Activated T-cell treated with anti-CD3 and anti-CD28 coated beads for 4 hours (primary cell): ENCODE data around the gene AUTS2.
"Not testable (repeated sequence)": the region's sequence is repeated elsewhere in the genome, so short reads cannot be mapped to it uniquely, and the experiment has no call there.

ENCODE experiments used
- DNase-seq: peaks from one replicate; pipeline ENCODE4 v3.0.0-alpha.2; 2020

The AUTS2 gene

DNA sequence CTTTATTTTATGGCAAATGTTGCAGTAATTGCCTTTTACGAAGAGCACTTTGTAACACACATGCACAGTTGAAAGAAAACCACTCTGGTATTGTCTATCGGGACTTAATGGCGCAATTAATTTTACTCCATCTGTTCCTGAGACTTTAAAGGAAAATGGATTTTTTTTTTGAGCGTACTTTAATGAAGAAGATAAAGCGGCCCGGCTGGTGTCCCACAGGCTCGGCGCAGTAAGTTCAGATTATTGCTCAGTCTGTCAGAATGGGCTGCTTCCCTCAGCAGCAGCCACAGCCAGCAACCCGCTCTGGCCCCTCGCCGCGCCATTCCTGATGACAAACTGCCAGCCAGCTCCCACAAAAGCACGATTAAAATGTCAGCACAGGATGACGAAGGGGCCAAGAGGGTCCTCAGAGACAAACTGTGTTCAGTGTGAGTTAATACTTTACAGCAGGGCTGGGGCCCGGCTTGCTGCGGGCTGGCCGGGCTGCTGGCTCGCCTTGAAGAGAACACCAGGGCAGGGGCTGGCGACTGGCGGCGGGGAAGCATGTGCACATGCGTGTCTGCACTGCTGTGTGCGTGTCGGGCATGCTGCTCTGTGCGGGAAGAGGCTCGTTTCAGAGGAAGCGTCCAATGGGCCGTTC lies 1032.7 kb downstream of the AUTS2 start:
- no peak for DNase-seq

DNA sequence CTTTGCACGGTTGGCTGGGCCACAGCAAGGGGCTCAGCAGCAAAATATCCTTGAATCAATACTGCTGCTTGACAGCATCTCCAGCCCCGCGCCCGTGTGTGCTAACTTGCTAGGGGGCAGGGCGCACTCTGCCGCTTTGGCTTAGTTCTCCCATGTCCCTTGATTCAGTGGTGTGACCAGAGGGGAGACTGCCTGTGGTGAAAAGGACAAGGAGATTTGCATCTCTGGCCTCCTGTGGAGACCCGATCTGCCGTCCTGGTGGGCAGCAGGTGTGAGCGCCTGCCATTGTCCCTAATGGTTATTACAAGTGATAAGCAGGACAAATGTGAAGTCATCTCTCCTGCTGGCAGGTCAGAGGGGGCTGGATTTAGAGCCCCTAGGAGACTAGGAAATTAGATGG lies 1033.4 kb downstream of the AUTS2 start:
- no peak for DNase-seq

DNA sequence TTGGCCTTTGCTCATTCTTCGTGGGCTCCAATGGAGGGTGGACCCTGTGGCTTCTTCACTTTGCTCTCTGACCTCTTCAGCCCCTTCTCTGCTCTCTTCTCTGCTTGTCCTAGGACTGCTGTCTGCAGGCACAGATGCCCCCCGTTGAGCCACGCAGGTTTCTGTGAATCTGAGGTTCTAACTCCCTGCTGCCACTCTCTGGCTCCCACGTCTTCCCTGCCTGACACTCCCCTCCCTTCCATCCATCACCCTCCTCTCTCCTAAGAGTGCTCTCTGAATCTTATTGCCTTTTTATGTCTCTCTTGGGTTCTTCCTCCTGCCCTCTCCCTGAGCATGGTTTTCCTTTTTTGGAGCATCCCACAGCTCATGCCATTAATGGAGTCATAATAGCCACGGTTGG lies 1034.1 kb downstream of the AUTS2 start:
- no peak for DNase-seq

DNA sequence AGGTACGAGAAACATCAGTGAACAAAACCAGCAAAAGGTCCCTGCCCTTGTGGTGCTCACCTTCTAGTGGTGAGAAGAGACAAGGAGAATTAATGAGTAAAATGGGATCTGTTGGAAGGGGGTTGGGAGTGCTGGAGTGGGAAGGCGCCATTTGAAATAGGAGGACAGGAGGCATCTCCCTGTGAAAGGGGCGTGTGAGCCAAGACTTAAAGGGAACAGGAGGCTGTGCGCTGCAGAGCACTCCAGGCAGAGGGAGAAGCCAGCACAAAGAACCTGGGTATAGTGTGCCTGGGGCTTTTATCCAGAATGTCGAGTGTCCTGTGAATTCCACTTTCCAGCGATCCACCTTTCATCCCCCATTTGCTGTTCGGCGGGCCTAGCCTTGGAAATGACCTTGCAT lies 1035.8 kb downstream of the AUTS2 start:
- DNase-seq: no peak

DNA sequence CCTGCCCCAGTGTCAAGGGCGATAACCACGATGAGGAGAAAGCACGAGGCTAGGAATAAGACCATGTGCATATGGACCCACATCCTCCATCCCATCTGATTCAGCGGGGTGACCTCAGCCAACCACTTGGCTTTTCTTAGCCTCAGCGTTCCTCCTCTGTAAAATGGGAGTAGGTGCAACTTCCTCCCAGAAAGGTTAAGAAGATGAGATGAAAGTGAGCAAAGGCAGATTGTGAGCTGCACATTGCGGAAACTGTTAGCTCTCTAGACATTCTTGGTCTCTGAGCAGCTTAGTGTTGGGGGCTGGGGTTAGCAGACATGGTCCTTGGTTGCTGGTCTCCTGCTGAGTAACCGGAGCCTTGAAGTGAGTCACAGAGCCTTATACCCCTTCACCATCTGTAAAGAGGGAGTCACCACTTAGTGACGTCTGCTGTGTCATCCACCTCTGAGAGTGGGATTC lies 1036.4 kb downstream of the AUTS2 start:
- no peak for DNase-seq

DNA sequence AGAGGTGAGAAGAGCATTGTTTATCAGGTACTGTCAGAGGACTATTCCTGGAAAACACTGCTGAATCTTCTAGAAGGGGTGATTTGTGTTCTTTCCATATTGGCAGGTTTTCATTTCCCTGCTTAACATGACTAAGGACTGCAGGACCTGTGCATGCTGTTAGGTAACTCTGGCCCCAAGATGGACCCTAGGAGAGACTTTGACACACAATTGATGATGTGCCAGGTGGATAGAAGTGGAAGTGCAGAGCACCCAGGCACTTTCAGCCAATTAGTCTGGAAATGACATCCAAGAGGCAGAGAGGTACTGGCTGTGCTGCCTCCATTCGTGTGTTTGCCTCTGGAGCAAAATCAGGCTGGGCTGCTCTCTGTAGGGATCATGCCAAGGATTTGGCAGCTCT lies 1037.4 kb downstream of the AUTS2 start:
- no peak for DNase-seq

DNA sequence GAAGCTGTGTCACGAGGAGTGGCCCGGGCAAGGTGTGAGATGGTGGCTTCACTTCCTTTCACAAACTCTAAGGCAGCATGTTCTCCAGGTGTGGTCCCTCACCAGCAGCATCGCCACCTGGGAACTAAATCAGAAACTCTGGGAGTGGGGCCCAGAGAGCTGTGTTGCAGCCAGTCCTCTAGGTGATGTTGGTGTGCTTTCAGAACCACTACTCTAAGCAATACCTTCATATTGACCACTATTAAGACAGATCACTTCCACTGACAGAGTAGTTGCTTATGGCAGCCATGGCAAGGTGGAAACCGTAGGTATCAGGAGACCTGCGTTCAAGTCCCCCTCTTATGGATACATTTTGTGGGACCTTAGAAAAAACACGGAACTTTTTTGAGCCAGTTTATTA lies 1037.9 kb downstream of the AUTS2 start:
- DNase-seq: no peak

DNA sequence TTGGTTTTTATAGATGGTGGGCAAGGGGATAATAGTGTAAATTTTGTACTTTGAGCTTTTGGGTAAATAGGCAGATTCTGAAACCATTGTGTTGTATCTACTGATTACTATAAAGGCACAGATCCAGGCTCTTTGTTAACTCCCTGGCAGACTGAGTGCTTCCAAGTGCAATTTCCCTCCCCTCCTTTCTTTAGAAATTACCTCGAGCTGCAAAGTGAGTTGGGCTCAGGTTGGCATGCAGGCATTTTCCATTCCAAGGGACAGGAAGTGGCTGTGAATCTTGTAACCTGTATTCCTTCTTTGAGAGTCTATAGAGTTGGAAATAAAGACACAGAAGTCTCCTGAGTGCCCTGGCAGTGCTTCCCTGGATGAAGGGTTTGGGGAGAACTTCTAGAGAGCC lies 1039.5 kb downstream of the AUTS2 start:
- DNase-seq: no peak

DNA sequence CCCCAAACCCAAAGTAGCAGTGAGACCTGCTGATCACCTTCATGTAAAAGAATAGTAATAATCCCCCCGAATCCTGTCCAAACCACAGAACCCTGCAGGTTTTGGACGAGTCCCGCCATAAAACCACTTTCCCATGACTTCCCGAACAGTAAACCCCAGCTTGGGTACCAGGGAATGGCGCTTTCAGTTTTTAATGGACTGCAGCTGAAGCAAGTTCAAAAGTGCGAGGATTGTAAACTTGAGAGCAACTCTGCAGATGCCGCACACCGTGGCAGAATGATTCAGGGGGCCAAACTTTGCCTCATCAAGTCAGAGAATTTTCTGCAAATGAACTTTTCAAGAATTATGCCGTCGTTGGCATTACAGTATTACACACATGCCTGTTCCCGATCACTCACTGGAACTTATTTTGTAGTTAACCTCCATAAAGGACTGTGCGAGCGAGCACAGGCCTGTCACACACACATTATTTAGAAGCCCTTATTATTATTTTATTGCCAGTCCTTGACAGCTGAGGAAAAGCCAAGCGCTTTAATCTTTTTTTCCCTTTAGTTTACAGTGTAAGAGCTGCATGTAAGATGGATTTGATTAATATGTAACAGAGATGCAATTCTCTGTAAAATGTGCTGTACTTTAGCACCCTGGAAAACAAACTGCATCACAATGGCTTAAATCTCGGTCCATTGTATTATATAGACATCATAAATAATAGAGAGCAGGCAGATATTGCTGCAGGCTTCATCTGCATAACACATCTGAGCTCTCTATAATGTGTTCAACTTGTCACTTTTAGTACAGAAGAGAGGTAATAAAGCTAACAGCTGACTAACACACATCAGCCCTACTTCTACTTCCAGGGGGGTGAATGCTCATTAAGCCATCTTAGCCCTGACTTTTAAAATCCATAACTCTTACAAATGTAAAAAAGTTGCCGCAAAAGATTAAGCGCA lies 1040.2 kb downstream of the AUTS2 start:
- DNase-seq: no peak

DNA sequence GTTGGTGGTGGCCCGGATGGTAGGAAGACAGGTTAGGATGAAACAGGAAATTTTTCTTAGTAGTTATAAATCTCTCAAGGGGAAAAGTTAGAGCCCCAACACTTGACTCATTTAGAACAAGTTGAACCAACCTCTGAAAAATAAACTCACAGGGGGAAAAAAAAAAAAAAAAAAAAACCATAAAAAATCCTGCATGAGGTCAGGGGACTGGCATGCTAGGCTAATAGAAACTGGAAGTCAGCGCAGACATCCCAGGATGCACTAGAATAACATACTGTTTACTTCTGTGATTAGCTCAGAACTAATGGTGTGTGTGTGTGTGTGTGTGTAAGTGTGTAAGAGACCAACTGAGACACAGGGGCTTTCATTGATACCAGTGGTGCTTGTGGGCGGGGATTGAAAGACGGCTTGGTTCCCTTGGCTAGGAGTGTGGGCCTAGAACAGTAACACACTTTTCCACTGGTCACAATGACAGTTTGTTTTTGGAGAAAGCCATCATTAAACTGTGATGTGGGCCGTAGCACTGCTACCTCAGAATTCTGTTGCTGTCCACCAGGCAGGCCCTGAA lies 1042.1 kb downstream of the AUTS2 start:
- no peak for DNase-seq

DNA sequence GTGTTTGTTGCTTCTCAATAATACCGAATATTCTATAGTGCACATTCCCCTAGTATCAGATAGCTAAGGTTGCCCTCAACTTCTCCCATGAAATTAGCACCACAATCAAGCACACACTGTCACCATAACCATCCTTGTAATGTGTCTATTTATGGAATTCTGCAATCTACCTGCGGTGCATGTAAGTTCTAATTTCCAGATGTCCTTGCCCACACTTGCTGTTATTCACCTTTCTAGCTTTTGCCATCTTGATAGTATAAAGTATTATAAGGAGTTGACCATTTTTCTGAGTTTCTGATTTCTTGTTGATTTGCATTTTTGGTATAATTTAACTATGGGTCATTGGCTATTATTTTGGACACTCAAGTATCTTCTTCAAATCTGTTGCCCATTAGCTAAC lies 1043.6 kb downstream of the AUTS2 start:
- no peak for DNase-seq

DNA sequence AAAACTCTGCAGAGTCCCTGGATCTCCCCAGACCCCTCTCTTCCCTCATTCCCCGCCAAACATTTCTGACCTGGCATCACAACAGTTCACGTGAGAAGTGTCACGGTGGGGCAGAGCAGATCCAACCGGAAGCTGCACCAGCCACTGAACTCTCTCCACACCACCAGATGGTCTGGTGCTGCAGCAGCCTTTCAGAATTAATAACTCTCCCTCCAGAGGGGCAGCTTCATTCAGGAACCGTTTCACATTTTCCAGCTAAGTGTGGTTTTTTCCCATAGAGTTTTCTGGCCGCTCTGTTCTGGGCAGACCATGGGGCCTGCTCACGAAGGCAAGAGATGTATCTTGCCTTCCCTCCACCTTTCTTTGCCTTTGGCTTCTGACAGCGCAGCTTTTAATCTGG lies 1047.0 kb downstream of the AUTS2 start:
- no peak for DNase-seq

DNA sequence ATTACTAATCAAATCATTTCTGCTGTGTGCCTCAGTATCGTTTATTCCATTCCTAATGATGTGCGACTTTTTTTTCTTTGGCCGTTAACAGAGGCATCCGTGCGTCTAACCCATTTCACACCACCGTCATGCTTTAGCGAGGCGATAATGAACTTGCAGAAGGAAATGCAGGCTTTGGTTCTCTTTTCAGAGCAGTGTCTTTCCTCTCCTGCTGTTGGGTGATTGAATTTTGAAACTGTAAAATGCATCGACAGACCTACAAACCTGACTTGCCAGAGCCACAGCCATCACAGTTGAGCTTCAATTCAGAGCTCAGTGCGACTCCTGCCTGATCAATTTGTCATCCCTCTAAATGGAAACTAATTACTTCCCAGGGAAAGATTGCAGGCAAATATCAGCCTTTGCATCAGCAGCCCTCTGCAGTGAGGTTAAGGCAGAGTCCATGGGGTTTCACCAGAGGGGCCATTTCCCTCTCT lies 1047.6 kb downstream of the AUTS2 start:
- DNase-seq: no peak

DNA sequence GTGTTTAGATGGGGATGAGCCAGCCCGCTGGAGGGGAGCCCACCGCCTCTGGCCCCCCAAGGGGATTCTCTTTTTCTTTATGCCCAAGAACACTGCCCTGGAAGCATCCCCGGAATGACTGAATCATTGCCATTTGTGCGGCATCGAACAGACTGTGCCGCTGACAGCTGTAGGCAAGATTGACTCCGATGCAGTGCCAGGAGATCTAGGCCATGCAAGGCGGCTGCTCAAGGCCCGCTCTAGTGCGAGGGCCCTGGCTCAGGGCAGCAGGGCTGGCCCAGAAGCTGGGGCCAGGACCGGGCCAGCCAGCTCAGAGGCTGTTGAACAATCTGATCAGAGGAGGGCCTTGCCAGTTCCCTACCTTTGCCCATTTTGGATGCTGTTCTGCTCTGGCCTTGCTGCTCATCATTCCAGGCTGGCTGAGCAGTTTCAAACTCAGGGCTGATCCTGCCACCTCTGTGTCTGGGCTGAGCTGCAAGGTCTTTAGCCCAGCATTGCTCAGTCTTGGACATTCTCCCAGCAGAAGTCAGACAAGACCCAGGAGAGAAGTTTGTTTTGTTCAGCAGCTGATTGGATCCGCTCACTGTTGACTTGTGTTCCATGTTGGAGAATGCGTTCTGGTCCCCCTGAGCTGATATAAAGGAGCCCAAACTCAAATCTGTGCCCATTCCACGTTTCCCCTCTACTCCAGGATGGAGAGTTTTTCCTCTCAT lies 1048.4 kb downstream of the AUTS2 start:
- DNase-seq: no peak

DNA sequence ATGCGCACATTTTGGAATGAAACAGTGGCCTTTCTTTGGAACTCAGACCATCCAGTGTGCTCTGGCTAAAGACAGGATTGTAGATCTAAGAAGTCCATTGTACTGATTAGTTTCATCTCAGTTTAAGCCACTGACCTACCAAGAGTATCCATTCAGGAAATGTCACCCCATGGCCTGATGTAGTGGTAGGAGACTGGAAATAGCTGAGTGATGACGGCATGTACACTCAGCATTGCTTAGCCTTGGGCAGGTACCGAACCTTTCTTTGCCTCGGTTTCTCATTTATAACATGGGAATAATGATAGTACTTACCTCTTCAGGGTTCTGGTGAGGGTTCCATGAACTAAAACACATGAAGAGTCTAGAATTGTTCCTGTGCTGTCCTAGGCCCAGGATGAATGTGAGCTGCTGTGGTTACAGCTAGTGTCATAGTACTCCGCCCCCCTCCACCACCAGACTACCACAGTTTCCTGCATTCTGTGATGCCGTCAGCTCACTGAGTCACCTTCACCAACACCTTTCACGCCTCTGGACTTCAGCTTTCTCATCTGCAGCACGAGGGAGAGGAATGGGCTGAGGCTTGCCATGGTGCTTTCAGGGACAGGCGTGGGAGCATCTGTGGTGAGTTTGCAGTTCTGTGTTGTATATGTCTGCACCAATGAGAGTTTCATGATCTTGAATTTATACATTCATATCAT lies 1049.7 kb downstream of the AUTS2 start:
- DNase-seq: peak; percentile 60

DNA sequence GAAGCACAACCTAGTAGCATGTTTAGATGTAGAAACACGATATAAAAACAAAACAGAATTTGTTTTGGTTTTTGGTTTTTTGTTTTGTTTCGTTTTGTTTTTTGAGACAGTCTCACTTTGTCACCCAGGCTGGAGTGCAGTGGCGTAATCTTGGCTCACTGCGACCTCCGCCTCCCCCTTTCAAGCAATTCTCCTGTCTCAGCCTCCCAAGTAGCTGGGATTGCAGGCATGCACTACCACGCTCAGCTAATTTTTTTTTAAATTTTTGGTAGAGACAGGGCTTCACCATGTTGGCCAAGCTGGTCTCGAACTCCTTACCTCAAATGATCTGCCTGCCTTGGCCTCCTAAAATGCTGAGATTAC lies 1050.2 kb downstream of the AUTS2 start:
- not testable (repeated sequence) for DNase-seq

DNA sequence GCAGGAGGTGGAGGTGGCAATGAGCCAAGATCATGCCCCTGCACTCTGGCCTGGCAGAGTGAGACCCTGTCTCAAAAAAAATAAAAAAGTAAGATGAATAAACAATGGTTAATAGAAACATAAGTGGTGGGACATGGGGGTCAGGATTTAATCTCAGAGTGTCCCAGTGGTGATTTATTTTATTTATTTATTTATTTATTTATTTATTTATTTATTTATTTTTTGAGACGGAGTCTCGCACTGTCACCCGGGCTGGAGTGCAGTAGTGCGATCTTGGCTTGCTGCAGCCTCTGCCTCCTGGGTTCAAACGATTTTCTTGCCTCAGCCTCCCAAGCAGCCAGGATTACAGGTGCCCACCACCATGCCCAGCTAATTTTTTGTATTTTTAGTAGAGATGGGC lies 1051.0 kb downstream of the AUTS2 start:
- DNase-seq: no peak

DNA sequence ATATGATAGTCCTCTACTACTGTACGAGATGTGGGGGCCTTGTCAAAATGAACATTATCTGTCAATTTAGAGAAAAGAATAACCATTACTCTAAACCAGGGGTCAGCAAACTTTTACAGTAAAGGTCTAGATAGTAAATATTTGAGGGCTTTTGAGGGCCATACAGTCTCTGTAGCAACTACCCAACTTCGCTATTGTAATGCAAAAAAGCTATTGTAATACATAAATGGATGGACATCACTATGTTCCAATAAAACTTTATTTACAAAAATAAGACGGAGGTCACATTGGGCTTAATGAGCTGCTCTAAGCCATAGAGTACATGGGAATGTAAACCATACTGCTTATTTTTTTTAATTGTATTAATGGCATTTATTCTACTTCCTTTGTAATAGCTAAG lies 1055.9 kb downstream of the AUTS2 start:
- no peak for DNase-seq

DNA sequence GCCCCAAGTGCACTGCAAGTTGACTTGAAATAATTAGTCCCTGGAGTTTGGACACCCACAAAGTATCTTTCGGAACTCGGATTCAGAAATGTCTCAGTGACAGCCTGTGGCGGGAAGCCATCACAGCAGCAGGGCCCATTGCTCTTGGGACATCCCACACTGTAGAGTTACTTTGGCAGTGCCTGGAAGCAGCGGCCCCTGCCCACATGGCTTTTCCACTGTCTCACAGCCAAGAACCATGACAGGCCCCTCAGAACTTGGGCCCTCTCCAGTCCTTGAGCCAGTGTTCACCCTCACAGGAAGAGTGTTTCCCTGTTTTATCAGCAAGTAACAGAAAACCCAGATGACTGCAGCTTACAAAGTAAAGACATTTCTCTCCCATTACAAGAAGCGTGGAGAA lies 1056.7 kb downstream of the AUTS2 start:
- no peak for DNase-seq

DNA sequence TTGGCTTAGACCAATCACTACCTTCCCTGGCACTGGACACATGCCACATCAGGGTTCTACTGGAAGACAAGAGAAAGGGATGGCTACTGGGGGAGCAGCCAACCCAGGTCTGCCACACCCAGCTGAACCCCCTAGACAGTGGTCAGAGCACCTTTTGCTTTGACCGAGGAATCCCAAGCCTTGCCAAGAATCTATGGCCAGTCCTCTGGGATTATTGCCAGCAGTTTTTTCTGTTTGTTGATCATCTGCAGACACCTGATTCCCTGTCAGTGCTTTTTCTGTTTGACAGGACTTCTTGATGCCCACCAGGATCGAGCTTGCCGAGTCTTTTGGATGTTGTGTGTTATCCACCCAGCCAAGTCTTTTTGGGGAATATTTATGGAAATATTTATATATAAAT lies 1057.4 kb downstream of the AUTS2 start:
- no peak for DNase-seq

DNA sequence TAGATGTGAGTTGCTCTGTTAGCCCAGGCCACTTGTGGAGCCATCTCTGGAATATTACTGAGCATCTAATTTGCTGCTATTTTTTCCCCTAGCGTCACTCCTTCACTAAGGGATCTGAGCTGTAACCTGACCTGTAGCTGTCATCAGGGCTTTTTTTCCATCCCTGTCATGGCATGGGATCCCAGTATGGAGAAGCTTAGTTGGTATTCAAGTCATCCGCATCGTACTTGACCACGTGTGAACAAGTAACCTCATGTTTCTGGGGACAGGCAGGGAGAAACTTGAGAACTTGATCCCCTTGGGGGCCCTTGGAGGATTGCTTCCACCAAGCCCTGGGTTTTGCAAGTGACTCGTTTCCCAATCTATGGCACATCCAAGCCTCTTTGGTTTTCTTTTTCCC lies 1059.3 kb downstream of the AUTS2 start:
- no peak for DNase-seq

DNA sequence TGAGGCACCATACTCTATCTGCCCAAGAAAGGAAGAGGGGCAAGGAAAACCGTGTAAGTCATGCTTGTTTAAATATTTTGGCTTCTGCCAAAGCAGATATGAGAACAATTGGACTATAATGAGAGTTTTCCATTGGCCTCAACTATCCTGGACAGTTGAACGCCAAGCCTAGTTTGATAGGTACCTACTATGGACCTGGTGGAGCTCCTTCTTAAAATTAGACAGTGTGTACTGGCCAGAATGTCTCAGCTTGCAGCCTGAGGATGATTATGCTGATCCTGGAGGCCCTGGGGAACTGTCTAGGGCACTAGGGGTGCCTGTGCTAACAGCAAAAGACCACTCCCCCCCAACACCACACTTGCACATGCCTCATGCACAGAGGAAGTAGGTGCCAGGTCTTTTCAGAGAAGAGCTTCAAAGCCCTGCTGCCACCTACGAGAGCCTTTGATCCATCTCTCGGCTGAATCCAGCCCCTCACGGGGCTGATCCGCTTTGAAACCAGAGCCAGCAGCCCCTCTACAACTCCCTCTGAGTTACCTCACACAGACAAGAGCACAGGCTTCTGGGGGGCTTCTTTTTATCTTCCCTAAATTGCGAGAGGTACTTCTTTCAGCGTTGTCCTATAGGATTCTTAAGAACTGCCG lies 1059.8 kb downstream of the AUTS2 start:
- DNase-seq: no peak
